Endothelial cell of umbilical vein (primary cell): ENCODE measurements around the gene DTD2.

Experiments
- CTCF ChIP-seq, 2 donors: IDR thresholded peaks; 1 replicate in 1 of 2; 2 replicates in 1 of 2; pipeline ENCODE4 v1.5.1; 2011; ENCODE audit warnings: low read length in 2 of 2, mild to moderate bottlenecking in 2 of 2, moderate library complexity in 2 of 2, control low read depth in 1 of 2, inconsistent platforms in 1 of 2, low read depth in 1 of 2; ENCODE audit not compliant: insufficient read depth in 1 of 2; ENCODE audit errors: extremely low read depth in 1 of 2
- EZH2 ChIP-seq: IDR thresholded peaks from 2 replicates; pipeline ENCODE4 v1.6.1; 2012; ENCODE audit warnings: borderline replicate concordance, low read depth, mild to moderate bottlenecking, moderate library complexity, low read length, inconsistent platforms; ENCODE audit not compliant: severe bottlenecking
- FOS ChIP-seq: IDR thresholded peaks from 2 replicates; pipeline ENCODE4 v1.6.1; 2011; ENCODE audit warnings: mild to moderate bottlenecking, low read length, moderate library complexity, borderline replicate concordance; ENCODE audit not compliant: insufficient read depth
- GATA2 ChIP-seq: IDR thresholded peaks from 2 replicates; pipeline ENCODE4 v1.7.0; 2011; ENCODE audit warnings: low read depth, mild to moderate bottlenecking, moderate library complexity, mixed read lengths, low read length; ENCODE audit not compliant: insufficient read length, insufficient read depth
- JUN ChIP-seq: IDR thresholded peaks from 2 replicates; pipeline ENCODE4 v1.6.1; 2011; ENCODE audit warnings: borderline replicate concordance, low read depth; ENCODE audit not compliant: insufficient read length, insufficient read depth
- MAX ChIP-seq: IDR thresholded peaks from 2 replicates; pipeline ENCODE4 v1.6.1; 2011; ENCODE audit not compliant: insufficient read depth, insufficient read length
- MYC ChIP-seq: IDR thresholded peaks from one replicate; pipeline ENCODE4 v1.6.1; 2011; ENCODE audit warnings: mild to moderate bottlenecking, low read depth, low read length
- POLR2A ChIP-seq: IDR thresholded peaks from 2 replicates; pipeline ENCODE4 v1.6.1; 2012; ENCODE audit warnings: low read depth, mild to moderate bottlenecking, control low read depth, low read length
- POLR2AphosphoS5 ChIP-seq: IDR thresholded peaks from 2 replicates; pipeline ENCODE4 v1.6.1; 2012; ENCODE audit warnings: low read depth, mild to moderate bottlenecking, control low read depth, low read length, moderate library complexity; ENCODE audit not compliant: insufficient read depth

GRCh38 chr14:31426663-31427062 lies 30.6 kb downstream of the DTD2 start:
- TF ChIP-seq CTCF (IDR thresholded peaks at IDR 0.05; ENCODE audit: extremely low read depth in 1 of 2, insufficient read depth in 1 of 2, low read depth in 1 of 2, low read length in 2 of 2) (no peak), EZH2 (no peak), POLR2A (no peak), MYC (no peak), MAX (no peak), JUN (no peak), FOS (no peak), POLR2AphosphoS5 (no peak), GATA2 (no peak)
